ENCODE measurements around the gene PLAGL2.
"Not testable (repeated sequence)": the region's sequence is repeated elsewhere in the genome, so short reads cannot be mapped to it uniquely, and the experiment has no call there.

The PLAGL2 gene

GRCh38 chr20:32179515-32179914 is 28.0 kb downstream of the PLAGL2 start:
- no peak for DNase-seq

DNA sequence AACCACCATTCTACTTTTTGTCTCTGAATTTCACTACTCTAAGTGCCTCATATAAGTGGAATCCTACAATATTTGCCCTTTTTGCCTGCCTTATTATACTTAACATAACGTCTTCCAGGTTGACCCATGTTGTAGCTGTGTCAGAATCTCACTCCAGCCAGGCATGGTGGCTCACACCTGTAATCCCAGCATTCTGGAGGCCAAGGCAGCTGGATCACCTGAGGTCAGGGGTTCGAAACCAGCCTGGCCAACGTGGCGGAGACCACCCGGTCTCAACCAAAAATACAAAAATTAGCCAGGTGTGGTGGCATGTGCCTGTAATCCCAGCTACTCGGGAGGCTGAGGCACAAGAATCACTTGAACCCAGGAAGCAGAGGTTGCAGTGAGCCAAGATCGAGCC is 29.8 kb downstream of the PLAGL2 start:
- not testable (repeated sequence) for DNase-seq

DNA sequence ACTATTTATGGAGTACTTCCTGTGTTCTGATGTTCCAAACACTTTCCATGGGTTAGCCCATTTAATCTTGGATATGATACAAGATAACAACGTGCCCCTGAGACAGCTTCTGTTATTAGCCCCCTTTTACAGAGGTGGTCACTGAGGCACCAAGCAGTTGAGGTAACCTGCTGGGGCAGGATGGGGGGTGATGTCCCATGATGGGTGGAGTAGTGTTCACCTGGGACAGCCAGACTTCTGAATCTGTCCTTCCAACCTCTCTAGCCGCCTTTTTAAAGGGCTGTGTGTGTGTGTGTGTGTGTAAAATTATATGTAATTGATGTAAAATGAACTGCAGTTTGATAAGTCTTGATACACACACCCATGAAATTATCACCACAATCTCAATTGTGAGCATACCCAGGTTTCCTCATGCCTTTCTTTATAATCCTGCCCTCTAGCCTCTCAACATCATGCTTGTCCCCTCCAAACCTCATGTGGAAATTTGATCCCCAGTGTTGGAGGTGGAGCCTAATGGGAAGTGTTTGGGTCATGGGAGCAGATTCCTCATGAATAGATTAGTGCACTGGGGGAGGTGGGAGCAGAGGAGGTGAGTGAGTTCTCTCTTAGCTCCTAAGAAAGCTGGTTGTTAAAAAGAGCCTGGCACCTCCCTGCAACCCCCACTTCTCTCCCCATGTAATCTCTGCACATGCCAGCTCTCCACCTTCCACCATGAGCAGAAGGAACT is 39.2 kb downstream of the PLAGL2 start:
- no peak for DNase-seq

- DNase-seq, result no peak
Measured at GRCh38 chr20:32167552-32167951, 40.0 kb downstream of the PLAGL2 start.

- no peak for DNase-seq
Measured at GRCh38 chr20:32165836-32166545, 41.6 kb downstream of the PLAGL2 start.

GRCh38 chr20:32164984-32165735 is 42.4 kb downstream of the PLAGL2 start:
- no peak for DNase-seq

- DNase-seq, result no peak
Measured at GRCh38 chr20:32163951-32164350, 43.6 kb downstream of the PLAGL2 start.

DNA sequence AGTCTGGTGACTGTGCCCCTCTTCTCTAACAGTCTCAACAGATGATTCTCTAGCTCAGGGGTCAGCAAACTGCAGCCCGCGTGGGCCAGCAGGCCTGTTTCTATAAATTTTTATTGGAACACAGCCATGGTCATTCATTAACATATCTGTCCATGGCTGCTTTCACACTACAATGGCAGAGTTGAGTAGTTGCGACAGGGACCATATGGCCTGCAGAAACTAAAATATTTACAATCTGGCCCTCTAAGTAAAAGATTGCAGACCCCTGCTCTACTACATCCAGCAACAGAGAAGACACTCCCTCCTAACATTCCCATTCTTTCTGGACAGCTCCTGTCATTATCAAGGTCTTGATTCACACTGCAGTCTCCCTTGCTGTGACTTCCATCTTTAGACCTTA is 45.2 kb downstream of the PLAGL2 start:
- DNase-seq, result no peak

DNA sequence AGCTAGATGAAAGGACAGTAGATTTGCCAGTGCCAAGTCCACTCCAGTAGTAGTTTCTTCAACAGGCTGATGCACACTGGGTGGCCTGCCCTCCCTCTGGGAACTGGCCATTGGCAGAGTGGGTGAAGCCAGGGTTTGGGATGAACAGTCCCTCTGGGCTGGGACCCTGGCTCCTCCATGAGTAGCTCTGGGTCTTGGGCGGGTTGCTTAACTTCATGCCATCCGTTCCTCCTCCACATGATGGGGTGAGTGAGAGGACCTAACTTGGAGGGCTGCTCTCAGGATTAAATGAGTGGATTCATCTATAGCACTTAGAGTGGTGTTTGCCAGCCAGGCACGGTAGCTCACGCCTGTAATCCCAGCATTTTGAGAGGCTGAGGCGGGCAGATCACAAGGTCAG is 47.2 kb downstream of the PLAGL2 start:
- no peak for DNase-seq

- no peak for DNase-seq
Measured at GRCh38 chr20:32159766-32160221, 47.7 kb downstream of the PLAGL2 start.

DNA sequence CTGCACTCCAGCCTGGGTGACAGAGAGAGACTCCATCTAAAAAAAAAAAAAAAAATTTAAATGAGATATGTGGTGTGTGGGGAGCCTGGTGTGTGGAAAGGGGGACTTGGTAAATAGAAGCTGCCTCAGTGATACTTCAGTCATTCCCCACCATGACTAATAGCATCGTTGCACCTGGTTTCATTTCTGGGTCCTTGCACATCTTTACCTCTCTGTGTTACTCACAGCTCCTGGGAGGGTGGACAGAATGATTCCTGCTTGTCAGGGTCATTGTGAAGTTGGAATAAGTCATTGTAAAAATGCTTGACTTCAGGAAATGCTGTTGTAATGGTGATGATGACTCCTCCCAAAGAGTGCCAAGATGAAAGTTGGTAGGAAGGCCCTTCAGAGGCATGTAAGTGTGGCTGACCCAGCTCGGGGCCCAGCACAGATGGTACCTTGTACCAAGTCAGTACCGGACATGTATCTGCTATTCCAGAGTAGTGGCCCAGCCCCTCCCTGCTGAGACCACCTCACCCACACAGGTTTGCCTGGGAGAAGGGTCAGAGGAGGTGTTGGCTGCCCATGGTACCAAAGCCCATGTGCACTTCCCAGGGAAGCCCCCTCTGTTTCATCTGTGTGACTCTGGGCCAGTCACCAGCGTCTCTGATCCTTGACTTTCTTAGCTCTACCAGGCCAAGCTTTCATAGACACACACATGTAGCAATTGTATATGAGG is 48.4 kb downstream of the PLAGL2 start:
- DNase-seq, result no peak

DNA sequence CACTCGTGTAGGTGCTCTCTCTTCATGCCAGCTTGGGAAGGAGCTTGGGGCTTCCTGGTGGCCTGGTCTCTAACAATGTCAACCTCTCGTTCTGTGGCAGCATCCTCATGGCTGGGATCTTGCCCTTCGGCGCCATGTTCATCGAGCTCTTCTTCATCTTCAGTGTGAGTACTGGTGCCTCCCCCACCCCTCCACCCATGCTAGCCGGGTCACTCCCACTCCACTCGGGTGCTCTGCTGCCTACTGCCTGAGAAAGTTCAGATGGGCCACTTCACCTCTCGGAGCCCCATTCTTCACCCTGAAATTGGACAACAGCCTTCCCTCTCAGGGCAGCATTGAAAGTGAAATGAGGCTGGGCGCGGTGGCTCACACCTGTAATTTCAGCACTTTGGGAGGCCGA is 49.2 kb downstream of the PLAGL2 start:
- DNase-seq, result no peak

DNA sequence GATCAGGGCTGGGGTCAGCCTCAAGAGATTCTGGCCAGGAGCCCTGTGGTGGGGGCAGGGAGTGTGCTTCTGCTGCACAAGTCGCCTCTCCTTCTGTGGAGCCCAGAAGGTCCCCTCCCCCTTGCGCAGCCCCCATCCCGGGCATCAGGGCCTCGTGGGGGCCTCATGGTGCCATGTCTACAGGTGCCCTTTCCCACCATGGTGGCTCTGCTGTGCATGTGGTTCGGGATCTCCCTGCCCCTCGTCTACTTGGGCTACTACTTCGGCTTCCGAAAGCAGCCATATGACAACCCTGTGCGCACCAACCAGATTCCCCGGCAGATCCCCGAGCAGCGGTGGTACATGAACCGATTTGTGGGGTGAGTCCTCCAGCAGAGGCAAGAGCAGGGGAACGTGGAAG is 49.9 kb downstream of the PLAGL2 start:
- no peak for DNase-seq

GRCh38 chr20:32155017-32155981 is 52.2 kb downstream of the PLAGL2 start:
- peak; percentile 1 for DNase-seq

DNA sequence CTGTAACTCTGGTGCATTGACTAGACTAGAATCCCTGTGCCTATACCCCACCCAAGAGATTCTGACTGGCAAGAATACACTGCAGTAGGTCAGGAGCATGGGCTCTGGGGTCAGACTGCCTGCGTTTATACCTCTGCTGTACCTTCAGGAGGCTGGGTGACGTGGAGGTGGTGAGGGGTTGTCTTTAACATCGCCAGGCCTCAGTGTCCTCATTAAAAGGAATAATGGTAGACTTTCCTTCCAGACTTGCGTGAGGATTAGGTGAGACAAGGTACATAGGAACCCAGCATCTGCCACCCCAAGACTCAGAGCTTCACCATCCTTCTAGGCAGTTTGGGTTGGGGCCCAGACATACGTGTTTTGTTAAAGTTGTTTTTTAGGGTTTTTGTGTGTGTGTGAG is 53.8 kb downstream of the PLAGL2 start:
- DNase-seq, result no peak

GRCh38 chr20:32153156-32153665 is 54.3 kb downstream of the PLAGL2 start:
- no peak for DNase-seq

GRCh38 chr20:32152421-32153155 is 55.0 kb downstream of the PLAGL2 start:
- no peak for DNase-seq

DNA sequence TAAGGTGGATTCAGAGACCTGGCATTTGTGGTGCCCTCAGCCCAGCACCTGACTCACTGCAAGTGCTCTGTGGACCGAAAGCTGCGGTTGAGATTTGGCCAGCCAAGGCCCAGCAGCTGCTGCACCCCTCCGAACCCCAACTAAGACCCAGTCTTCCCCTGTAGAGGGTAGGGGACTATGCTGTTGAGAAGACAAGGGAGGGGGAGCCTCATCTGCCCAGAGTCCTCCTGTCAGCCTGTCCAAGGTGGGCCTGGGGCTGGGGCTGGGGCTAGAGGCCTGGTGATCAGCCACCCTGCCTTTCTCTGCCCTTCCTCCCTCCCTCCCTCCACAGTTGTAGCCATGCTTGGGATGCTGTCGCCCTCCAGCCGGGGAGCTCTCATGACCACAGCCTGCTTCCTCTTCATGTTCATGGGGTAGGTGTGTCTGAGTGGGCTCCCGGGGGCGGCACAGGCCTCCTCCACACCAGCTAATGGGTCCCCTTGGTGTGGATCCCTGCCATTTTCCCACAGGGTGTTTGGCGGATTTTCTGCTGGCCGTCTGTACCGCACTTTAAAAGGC is 57.2 kb downstream of the PLAGL2 start:
- DNase-seq, result no peak

GRCh38 chr20:32149566-32150170 is 57.9 kb downstream of the PLAGL2 start:
- DNase-seq, result no peak

Measured in NCI-H774 (cell line).